BLaER1 (cell line): ENCODE data around the gene PTPRM.
"Not testable (repeated sequence)": the region's sequence is repeated elsewhere in the genome, so short reads cannot be mapped to it uniquely, and the experiment has no call there.

Experiments
- H3K27ac ChIP-seq: shearing (Covaris generic); formaldehyde crosslinking; 2 replicates; pipeline ENCODE4 v1.8.1; 2022
- H3K27me3 ChIP-seq: shearing (Covaris generic); formaldehyde crosslinking; 2 replicates; pipeline ENCODE4 v1.8.1; 2022
- H3K36me3 ChIP-seq: shearing (Covaris generic); formaldehyde crosslinking; 2 replicates; pipeline ENCODE4 v1.8.1; 2022
- H3K4me1 ChIP-seq: shearing (Covaris generic); formaldehyde crosslinking; 2 replicates; pipeline ENCODE4 v1.8.1; 2022
- H3K4me2 ChIP-seq: shearing (Covaris generic); formaldehyde crosslinking; 2 replicates; pipeline ENCODE4 v1.8.1; 2022
- H3K4me3 ChIP-seq: shearing (Covaris generic); formaldehyde crosslinking; 2 replicates; pipeline ENCODE4 v1.8.1; 2022
- H3K9ac ChIP-seq: shearing (Covaris generic); formaldehyde crosslinking; 2 replicates; pipeline ENCODE4 v1.8.1; 2022
- H3K9me3 ChIP-seq: shearing (Covaris generic); formaldehyde crosslinking; 2 replicates; pipeline ENCODE4 v1.8.1; 2022
- H4K20me1 ChIP-seq: shearing (Covaris generic); formaldehyde crosslinking; 2 replicates; pipeline ENCODE4 v1.8.1; 2022
- Cebpa-rat ChIP-seq: shearing (Covaris generic); IDR thresholded peaks from 2 replicates; pipeline ENCODE4 v1.8.1; 2022

The PTPRM gene

GRCh38 chr18:8051453-8051852, 484.3 kb downstream of the PTPRM start:
- no peak for TF ChIP-seq Cebpa-rat
- peaks cover 27% of the 10 kb centered on the region for H3K4me1 ChIP-seq
- no peak overlapping the region for H3K27ac ChIP-seq
- H3K27me3 ChIP-seq: peaks cover 7% of the 10 kb centered on the region; the same call in 1 of the 2 replicates
- H3K36me3 ChIP-seq: no peaks in the 10 kb centered on the region
- H3K4me2 ChIP-seq: peak overlapping the region; percentile 58
- H4K20me1 ChIP-seq: no peaks in the 10 kb centered on the region
- H3K9ac ChIP-seq: no peak overlapping the region
- no peaks in the 10 kb centered on the region for H3K9me3 ChIP-seq
- H3K4me3 ChIP-seq: no peak overlapping the region

GRCh38 chr18:8052237-8052701, 485.2 kb downstream of the PTPRM start:
- Histone ChIP-seq H3K27me3 (peaks cover 7% of the 10 kb centered on the region; the same call in 1 of the 2 replicates), H3K4me1 (peaks cover 27% of the 10 kb centered on the region), H4K20me1 (no peaks in the 10 kb centered on the region), H3K36me3 (no peaks in the 10 kb centered on the region), H3K27ac (no peak overlapping the region), H3K9ac (no peak overlapping the region), H3K4me3 (no peak overlapping the region), H3K4me2 (peak overlapping the region; percentile 41), H3K9me3 (no peaks in the 10 kb centered on the region)
- TF ChIP-seq Cebpa-rat: peak; percentile 50; the same call in 1 of the 2 replicates

GRCh38 chr18:8056723-8057122, 489.6 kb downstream of the PTPRM start:
- no peak for TF ChIP-seq Cebpa-rat
- Histone ChIP-seq H3K27ac (no peak overlapping the region), H4K20me1 (no peaks in the 10 kb centered on the region), H3K9me3 (no peaks in the 10 kb centered on the region), H3K36me3 (no peaks in the 10 kb centered on the region), H3K9ac (no peak overlapping the region), H3K4me1 (peaks cover 13% of the 10 kb centered on the region), H3K27me3 (no peaks in the 10 kb centered on the region; the same call in 1 of the 2 replicates), H3K4me2 (no peak overlapping the region), H3K4me3 (no peak overlapping the region)

- not testable (repeated sequence) for H3K9me3 ChIP-seq, H3K36me3 ChIP-seq, H3K4me3 ChIP-seq, H3K4me1 ChIP-seq, H3K4me2 ChIP-seq, H4K20me1 ChIP-seq, H3K9ac ChIP-seq, H3K27me3 ChIP-seq, H3K27ac ChIP-seq
Observed at GRCh38 chr18:8063152-8063551, 496.0 kb downstream of the PTPRM start.

- H3K4me3 ChIP-seq: no peak overlapping the region
- TF ChIP-seq Cebpa-rat: no peak
- H3K9ac ChIP-seq: no peak overlapping the region
Observed at GRCh38 chr18:8063733-8064132, 496.6 kb downstream of the PTPRM start.

GRCh38 chr18:8065284-8065683, 498.2 kb downstream of the PTPRM start:
- no peaks in the 10 kb centered on the region for H3K4me1 ChIP-seq
- H4K20me1 ChIP-seq: no peaks in the 10 kb centered on the region
- no peak overlapping the region for H3K4me3 ChIP-seq
- no peak overlapping the region for H3K27ac ChIP-seq
- H3K4me2 ChIP-seq: no peak overlapping the region
- H3K36me3 ChIP-seq: no peaks in the 10 kb centered on the region
- H3K9me3 ChIP-seq: no peaks in the 10 kb centered on the region
- TF ChIP-seq Cebpa-rat: no peak
- no peaks in the 10 kb centered on the region for H3K27me3 ChIP-seq
- H3K9ac ChIP-seq: no peak overlapping the region

More at GRCh38 chr18:8063733-8064132, 496.6 kb downstream of the PTPRM start:
- no peak overlapping the region for H3K27ac ChIP-seq
- H3K4me1 ChIP-seq: no peaks in the 10 kb centered on the region
- no peak overlapping the region for H3K4me2 ChIP-seq
- H4K20me1 ChIP-seq: no peaks in the 10 kb centered on the region
- no peaks in the 10 kb centered on the region for H3K27me3 ChIP-seq
- H3K36me3 ChIP-seq: no peaks in the 10 kb centered on the region
- H3K9me3 ChIP-seq: no peaks in the 10 kb centered on the region

GRCh38 chr18:8065773-8066172, 498.7 kb downstream of the PTPRM start:
- Histone ChIP-seq H3K27ac (no peak overlapping the region), H3K4me3 (no peak overlapping the region), H4K20me1 (no peaks in the 10 kb centered on the region), H3K27me3 (no peaks in the 10 kb centered on the region), H3K4me1 (no peaks in the 10 kb centered on the region), H3K9ac (no peak overlapping the region), H3K36me3 (no peaks in the 10 kb centered on the region), H3K4me2 (no peak overlapping the region), H3K9me3 (no peaks in the 10 kb centered on the region)
- TF ChIP-seq Cebpa-rat: no peak

- H3K36me3 ChIP-seq: no peaks in the 10 kb centered on the region
- H4K20me1 ChIP-seq: no peaks in the 10 kb centered on the region
- TF ChIP-seq Cebpa-rat: no peak
- no peaks in the 10 kb centered on the region for H3K4me1 ChIP-seq
- no peak overlapping the region for H3K27ac ChIP-seq
- H3K27me3 ChIP-seq: no peaks in the 10 kb centered on the region
- H3K9me3 ChIP-seq: no peaks in the 10 kb centered on the region
- no peak overlapping the region for H3K4me2 ChIP-seq
- H3K4me3 ChIP-seq: no peak overlapping the region
- H3K9ac ChIP-seq: no peak overlapping the region
Observed at GRCh38 chr18:8069708-8070107, 502.6 kb downstream of the PTPRM start.

GRCh38 chr18:8073167-8073566, 506.1 kb downstream of the PTPRM start:
- Histone ChIP-seq H3K9ac (no peak overlapping the region), H3K27ac (no peak overlapping the region), H3K27me3 (no peaks in the 10 kb centered on the region), H3K4me3 (no peak overlapping the region), H3K9me3 (no peaks in the 10 kb centered on the region), H3K4me2 (no peak overlapping the region), H4K20me1 (no peaks in the 10 kb centered on the region), H3K4me1 (no peaks in the 10 kb centered on the region), H3K36me3 (no peaks in the 10 kb centered on the region)
- TF ChIP-seq Cebpa-rat: no peak

- Histone ChIP-seq H3K36me3 (no peaks in the 10 kb centered on the region), H4K20me1 (no peaks in the 10 kb centered on the region), H3K4me1 (no peaks in the 10 kb centered on the region), H3K9ac (no peak overlapping the region), H3K27ac (no peak overlapping the region), H3K9me3 (no peaks in the 10 kb centered on the region), H3K27me3 (no peaks in the 10 kb centered on the region), H3K4me3 (no peak overlapping the region), H3K4me2 (no peak overlapping the region)
- TF ChIP-seq Cebpa-rat: no peak
Observed at GRCh38 chr18:8080092-8080491, 513.0 kb downstream of the PTPRM start.

- no peak overlapping the region for H3K4me2 ChIP-seq
- no peaks in the 10 kb centered on the region for H3K4me1 ChIP-seq
- no peak overlapping the region for H3K27ac ChIP-seq
- TF ChIP-seq Cebpa-rat: no peak
- no peaks in the 10 kb centered on the region for H4K20me1 ChIP-seq
- H3K9ac ChIP-seq: no peak overlapping the region
- H3K36me3 ChIP-seq: no peaks in the 10 kb centered on the region
- no peaks in the 10 kb centered on the region for H3K27me3 ChIP-seq
- H3K4me3 ChIP-seq: no peak overlapping the region
- no peaks in the 10 kb centered on the region for H3K9me3 ChIP-seq
Observed at GRCh38 chr18:8081267-8081666, 514.2 kb downstream of the PTPRM start.
